Measurements from ENCODE around the gene METTL16.

DNA sequence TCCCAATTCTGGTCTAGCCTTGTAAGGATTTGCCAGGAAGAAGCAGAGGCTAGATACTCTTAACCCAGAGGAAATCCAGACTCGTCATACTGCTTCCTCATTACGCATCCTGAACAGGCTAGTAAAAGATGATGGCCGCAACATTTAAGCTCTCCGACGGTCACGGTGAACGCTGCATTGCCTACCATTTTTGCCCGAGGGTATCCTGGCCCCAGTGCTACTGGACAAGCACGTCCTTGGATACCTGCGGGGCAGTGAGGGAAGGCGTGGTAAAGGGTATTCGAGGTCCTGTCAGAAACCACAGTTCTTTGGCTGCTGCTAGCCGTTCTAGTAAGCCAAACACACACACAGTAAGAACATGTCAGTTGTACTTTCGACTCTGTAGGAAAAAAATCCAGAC is 36.6 kb downstream of the METTL16 start:
- TF ChIP-seq TAF1 (IDR thresholded peaks at IDR 0.05; ENCODE audit: low read depth, low read length), result no peak
- no peak for TF ChIP-seq POLR2AphosphoS5 (IDR thresholded peaks at IDR 0.05; ENCODE audit: low read depth, low read length)

Data from GM12891 (cell line).